Dedifferentiated amniotic fluid mesenchymal stem cell (primary cell): ENCODE data around the gene SCN2A.
A peak's percentile ranks its signal among the peaks of the same experiment; 100 is the strongest.
"Not testable (repeated sequence)": the region's sequence is repeated elsewhere in the genome, so short reads cannot be mapped to it uniquely, and the experiment has no call there.

Experiments used
- DNase-seq: peaks from one replicate; pipeline ENCODE4 v3.0.0-alpha.2; 2016; ENCODE audit errors: extremely low spot score

Gene SCN2A

DNA sequence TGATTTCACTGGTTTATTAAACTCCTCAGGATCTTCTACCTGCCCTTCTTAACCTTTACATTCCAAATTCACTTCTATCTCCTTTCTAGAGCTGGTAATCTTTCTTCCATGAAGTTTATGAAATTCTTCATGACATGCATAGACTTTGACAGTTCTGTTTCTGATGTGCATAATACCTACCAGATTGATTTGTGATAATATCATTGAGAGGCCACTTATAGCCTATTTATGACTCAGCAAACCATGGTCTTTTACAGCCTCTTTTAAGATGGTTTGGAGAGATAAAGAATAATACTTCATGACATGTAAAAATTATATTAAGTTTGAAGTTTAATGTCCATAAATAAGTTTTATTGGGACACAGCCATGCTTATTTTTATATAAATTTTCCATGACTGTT lies 14.0 kb downstream of the SCN2A start:
- no peak for DNase-seq

DNA sequence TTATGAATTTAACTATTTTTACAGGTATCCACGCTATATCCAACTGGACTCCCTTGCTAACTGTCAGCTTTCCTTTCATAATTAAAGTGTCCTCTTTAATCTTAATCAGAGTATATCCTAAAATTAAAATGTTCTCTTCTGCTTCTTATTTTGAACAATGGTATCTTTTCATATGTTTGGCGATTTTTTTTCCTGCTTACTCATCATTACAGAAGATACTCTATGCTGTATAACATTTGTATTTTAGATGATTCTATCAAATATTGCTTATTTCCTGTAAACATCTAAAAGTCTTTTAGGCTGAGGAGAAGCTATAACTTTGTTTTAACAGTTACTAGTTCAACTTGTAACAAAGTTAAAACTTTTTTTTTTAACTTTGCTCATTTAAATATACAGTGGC lies 17.4 kb downstream of the SCN2A start:
- no peak for DNase-seq

DNA sequence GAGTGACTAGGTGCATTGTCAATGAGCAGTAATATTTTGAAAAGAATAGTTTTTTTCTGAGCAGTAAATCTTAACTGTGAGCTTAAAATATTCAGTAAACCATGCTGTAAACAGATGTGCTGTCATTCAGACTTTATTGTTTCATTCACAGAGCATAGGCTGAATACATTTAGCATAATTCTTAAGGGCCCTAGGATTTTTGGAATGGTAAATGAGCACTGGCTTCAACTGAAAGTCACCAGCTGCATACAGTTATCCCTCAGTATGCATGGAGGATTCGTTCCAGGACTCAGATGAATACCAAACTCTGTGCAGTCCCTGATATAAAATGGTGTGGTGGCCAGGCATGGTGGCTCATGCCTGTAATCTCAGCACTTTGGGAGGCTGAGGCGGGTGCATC lies 21.1 kb downstream of the SCN2A start:
- DNase-seq, result not testable (repeated sequence)

- DNase-seq, result no peak
Measured at GRCh38 chr2:165268754-165269153, 29.5 kb downstream of the SCN2A start.

DNA sequence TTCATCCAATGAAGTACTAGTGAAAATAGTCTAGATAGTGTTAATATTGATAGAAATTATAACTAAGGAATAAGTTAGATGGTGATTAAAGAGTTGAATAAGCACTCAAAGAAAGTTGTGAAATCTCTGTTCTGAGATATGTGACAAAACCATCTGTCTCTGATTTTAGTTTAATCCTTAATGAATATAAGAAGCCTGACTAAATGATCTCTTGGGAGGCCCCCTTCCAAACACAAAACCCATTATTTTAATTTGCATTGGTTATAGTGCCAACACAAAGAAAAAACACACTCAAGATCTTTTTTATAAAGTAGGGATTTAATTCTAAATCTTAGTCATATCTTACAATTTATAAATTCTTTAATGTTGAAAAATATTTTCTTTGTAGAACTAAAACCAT lies 34.0 kb downstream of the SCN2A start:
- no peak for DNase-seq

- DNase-seq, result no peak
Measured at GRCh38 chr2:165274698-165275097, 35.5 kb downstream of the SCN2A start.

- no peak for DNase-seq
Measured at GRCh38 chr2:165275932-165276331, 36.7 kb downstream of the SCN2A start.

- DNase-seq, result peak; percentile 18
Measured at GRCh38 chr2:165277295-165277694, 38.1 kb downstream of the SCN2A start.

GRCh38 chr2:165277860-165278656 lies 38.8 kb downstream of the SCN2A start:
- no peak for DNase-seq

- DNase-seq, result no peak
Measured at GRCh38 chr2:165280356-165280755, 41.1 kb downstream of the SCN2A start.

DNA sequence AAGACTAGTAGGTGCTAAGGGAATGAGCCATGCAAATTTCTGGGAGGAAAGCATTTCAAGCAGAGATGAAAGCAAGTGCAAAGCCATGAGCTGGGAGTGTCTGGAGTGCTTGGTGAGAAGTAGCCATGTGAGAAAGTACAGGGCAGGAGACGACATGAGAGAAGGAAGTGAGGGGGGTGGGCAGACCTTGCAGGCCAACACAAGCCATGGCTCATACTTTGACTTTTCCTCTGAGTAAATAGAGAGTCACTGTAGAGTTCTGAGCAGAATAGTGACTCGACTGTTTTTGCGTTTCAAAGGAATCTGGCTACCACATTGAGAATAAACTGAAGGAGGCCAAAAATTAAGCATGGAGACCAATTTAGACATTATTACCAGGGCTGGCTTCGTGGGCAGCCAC lies 42.2 kb downstream of the SCN2A start:
- DNase-seq, result no peak

- no peak for DNase-seq
Measured at GRCh38 chr2:165283342-165283741, 44.1 kb downstream of the SCN2A start.

DNA sequence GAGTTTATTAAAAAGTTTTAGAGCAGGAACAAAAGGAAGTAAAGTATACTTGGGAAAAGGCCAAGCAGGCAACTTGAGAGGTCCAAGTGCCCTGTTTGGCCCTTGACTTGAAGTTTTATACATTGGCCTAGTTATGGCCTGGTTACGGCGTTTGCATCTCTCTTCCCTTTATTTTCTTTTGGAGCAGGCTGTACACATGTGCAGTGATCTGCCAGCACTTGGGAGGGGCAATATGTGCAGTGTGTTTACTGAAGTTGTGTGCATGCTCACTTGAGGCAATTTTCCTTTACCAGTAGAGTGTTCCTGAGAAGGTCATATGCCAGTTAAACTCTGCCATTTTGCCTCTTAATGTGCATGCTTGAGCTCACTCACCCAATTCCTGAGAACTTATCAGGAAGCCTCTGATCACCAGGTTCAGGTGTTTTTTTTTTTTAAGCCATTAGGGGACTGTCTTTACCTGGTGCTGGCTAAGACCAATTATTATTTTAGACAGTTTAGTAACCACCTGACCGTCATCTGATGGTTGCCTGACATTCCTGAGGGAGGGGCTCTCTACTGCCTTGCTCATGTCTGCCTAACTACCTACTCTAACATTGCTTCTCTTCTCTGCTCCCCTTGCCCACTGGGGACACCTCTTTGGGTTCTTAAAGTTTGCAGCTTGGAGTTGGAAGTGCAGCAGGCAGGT lies 48.0 kb downstream of the SCN2A start:
- no peak for DNase-seq

DNA sequence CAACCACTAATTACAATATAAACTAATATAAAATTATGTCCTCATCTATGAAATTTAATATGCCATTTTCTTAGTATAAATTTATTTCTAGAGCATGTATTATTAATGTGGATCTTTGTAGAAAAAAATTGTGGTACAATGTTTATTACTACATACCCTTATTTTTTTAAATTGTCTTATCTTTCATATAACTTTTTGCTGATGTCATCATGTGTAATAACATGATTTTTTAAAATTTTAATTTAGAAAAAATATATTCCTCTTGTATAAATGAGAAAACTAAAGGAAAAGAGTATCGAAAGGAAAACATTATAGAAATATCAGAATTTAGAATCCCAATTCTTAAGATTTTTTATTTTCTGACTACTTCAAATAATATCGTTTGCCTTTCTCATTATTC lies 49.9 kb downstream of the SCN2A start:
- no peak for DNase-seq

DNA sequence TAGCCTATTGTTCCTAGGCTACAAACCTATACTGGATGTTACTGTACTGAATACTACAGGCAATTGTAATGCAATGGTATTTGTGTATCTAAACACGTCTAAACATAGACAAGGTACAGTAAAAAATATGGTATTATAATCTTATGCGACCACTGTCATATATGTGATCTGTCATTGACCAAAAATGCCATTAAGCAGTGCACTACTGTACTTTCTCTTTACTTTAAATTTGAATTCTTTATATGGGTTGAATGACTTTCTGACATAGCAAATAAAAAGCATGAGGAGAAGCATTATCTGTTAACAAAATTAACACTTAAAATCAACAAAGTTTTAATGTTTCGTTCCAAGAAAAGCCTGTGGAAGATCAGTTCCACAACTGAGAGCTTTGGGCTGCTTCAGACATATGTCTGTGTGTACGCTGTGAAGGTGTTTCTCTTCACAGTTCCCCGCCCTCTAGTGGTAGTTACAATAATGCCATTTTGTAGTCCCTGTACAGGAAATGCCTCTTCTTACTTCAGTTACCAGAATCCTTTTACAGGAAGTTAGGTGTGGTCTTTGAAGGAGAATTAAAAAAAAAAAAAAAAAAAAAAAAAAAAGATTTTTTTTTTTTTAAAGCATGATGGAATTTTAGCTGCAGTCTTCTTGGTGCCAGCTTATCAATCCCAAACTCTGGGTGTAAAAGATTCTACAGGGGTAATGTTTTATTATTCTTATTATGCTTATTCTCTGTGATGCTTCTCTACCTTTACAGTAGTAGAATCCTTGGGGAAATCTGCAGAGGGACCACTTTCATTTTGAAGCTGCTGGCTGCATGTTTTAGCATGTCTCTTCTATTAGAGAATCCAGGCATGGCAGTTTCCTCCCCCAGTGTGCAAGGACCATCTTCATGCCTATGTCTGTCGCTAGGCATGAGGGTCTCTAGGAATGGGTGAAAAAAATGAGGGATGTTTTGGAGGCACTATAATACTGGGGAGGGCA lies 54.5 kb downstream of the SCN2A start:
- DNase-seq, result peak; percentile 98

GRCh38 chr2:165294912-165295311 lies 55.7 kb downstream of the SCN2A start:
- DNase-seq, result no peak

DNA sequence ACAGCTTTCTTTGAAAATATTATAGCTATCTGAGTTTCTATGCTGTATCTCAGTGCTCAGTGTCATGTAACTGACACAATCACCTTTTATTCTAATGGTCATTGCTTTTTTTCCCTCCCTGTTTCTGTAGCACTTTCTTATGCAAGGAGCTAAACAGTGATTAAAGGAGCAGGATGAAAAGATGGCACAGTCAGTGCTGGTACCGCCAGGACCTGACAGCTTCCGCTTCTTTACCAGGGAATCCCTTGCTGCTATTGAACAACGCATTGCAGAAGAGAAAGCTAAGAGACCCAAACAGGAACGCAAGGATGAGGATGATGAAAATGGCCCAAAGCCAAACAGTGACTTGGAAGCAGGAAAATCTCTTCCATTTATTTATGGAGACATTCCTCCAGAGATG lies 56.4 kb downstream of the SCN2A start:
- no peak for DNase-seq

- no peak for DNase-seq
Measured at GRCh38 chr2:165305391-165306096, 66.3 kb downstream of the SCN2A start.

DNA sequence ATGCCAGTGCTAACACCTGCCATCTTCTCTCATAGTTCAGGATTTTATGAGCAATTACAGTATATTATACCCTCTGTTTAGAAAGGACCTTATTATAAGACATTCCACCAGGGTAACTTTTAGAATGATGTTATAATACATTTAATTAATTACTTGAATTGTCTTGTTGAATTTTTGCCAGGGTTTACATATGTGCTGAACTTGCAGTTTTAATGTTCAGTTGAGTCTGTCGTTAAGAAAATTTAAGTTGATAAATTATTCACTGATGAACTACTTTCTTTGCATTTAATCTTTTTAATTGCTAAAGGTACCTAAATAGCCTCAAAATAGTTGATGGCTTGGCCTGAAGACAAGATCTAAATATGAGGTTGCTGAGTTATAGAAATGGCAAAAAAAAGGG lies 68.1 kb downstream of the SCN2A start:
- no peak for DNase-seq

DNA sequence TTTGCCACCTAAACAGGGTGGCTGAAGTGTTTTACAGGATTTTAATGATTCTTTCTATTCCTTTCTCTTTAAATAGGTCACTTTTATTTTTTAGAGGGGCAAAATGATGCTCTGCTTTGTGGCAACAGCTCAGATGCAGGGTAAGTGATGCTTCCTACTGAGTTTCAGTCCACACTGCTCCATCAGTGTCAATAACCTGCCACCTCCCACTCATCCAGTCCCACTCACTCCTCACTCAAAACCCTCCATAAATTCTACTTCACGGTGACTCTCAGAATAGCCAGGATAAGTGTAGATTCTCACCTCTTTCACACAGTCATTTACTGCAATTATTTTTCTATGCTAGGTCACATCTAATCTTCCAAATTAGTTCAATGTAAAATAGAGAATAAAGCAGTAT lies 72.7 kb downstream of the SCN2A start:
- no peak for DNase-seq

GRCh38 chr2:165312999-165313398 lies 73.8 kb downstream of the SCN2A start:
- DNase-seq, result no peak

GRCh38 chr2:165313509-165313908 lies 74.3 kb downstream of the SCN2A start:
- DNase-seq, result no peak
